Rectal smooth muscle tissue (tissue), 1 donor: ENCODE measurements around the gene ZNF277.

Source experiments
- H3K27ac ChIP-seq: one replicate; pipeline ENCODE4 v1.7.0; 2013; ENCODE audit warnings: low read depth, low read length, inconsistent platforms
- H3K27me3 ChIP-seq: one replicate; pipeline ENCODE4 v1.7.0; 2013; ENCODE audit warnings: low read length; ENCODE audit not compliant: control insufficient read depth, insufficient read depth
- H3K36me3 ChIP-seq: one replicate; pipeline ENCODE4 v1.7.0; 2013; ENCODE audit warnings: low read length; ENCODE audit not compliant: control insufficient read depth, insufficient read depth
- H3K4me1 ChIP-seq: one replicate; pipeline ENCODE4 v1.7.0; 2013; ENCODE audit warnings: low read length; ENCODE audit not compliant: control insufficient read depth, insufficient read depth
- H3K4me3 ChIP-seq: one replicate; pipeline ENCODE4 v1.7.0; 2013; ENCODE audit warnings: low read length
- H3K9ac ChIP-seq: one replicate; pipeline ENCODE4 v1.7.0; 2013; ENCODE audit warnings: low read length

Gene ZNF277

GRCh38 chr7:112334366-112334765, 127.9 kb downstream of the ZNF277 start:
- no peaks in the 10 kb centered on the region for H3K27me3 ChIP-seq
- H3K4me1 ChIP-seq = no peaks in the 10 kb centered on the region
- no peaks in the 10 kb centered on the region for H3K36me3 ChIP-seq
- H3K4me3 ChIP-seq = no peak overlapping the region
- no peak overlapping the region for H3K9ac ChIP-seq
- no peak overlapping the region for H3K27ac ChIP-seq

- Histone ChIP-seq H3K4me3 (no peak overlapping the region), H3K9ac (no peak overlapping the region), H3K4me1 (no peaks in the 10 kb centered on the region), H3K27ac (no peak overlapping the region), H3K27me3 (no peaks in the 10 kb centered on the region), H3K36me3 (no peaks in the 10 kb centered on the region)
Observed at GRCh38 chr7:112336261-112336660, 129.8 kb downstream of the ZNF277 start.

DNA sequence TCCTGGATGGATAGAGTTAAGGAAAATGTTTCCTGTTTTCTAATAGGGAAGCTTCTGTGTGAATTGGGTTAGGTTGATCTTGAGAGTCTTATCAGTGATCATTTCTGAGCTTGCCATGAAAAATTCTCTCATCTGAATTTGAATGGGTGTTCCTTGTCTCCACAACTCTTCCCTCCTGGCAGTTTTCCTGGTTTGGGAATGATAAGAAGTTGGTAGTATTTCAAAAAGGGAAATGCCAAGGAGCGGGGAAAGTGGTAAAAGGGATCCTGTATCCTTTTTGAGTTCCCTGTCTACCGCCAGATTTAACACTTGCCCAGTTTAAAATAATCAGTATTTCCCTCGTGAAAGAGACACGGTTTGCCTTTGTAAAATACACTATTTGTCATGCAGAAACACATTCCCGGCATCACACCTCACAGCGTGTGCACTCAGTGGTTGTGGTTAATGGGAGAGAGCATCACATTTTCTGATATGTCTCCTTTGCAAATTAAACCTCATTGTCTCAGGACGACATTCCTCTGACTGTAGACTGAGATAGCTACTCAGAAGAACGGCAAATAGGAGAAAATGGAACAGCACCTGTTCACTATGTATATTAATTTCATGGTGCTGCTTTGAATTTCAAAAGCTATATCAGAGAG, 130.6 kb downstream of the ZNF277 start:
- Histone ChIP-seq H3K36me3 (no peaks in the 10 kb centered on the region), H3K4me3 (no peak overlapping the region), H3K9ac (no peak overlapping the region), H3K27me3 (no peaks in the 10 kb centered on the region), H3K27ac (no peak overlapping the region), H3K4me1 (no peaks in the 10 kb centered on the region)

- Histone ChIP-seq H3K4me1 (no peaks in the 10 kb centered on the region), H3K27me3 (no peaks in the 10 kb centered on the region), H3K4me3 (no peak overlapping the region), H3K27ac (no peak overlapping the region), H3K36me3 (no peaks in the 10 kb centered on the region), H3K9ac (no peak overlapping the region)
Observed at GRCh38 chr7:112337892-112338291, 131.4 kb downstream of the ZNF277 start.

- no peaks in the 10 kb centered on the region for H3K36me3 ChIP-seq
Observed at GRCh38 chr7:112338786-112339185, 132.3 kb downstream of the ZNF277 start.

GRCh38 chr7:112341464-112341863, 135.0 kb downstream of the ZNF277 start:
- H3K27me3 ChIP-seq = no peaks in the 10 kb centered on the region
- H3K36me3 ChIP-seq = no peaks in the 10 kb centered on the region
- H3K27ac ChIP-seq = no peak overlapping the region
- no peak overlapping the region for H3K9ac ChIP-seq
- H3K4me3 ChIP-seq = no peak overlapping the region
- H3K4me1 ChIP-seq = no peaks in the 10 kb centered on the region

More at GRCh38 chr7:112338786-112339185, 132.3 kb downstream of the ZNF277 start:
- no peaks in the 10 kb centered on the region for H3K27me3 ChIP-seq
- no peaks in the 10 kb centered on the region for H3K4me1 ChIP-seq
- H3K27ac ChIP-seq = no peak overlapping the region
- no peak overlapping the region for H3K4me3 ChIP-seq
- H3K9ac ChIP-seq = no peak overlapping the region

- no peak overlapping the region for H3K4me3 ChIP-seq
- no peak overlapping the region for H3K27ac ChIP-seq
- peaks cover 5% of the 10 kb centered on the region for H3K4me1 ChIP-seq
- no peak overlapping the region for H3K9ac ChIP-seq
- H3K36me3 ChIP-seq = no peaks in the 10 kb centered on the region
- H3K27me3 ChIP-seq = no peaks in the 10 kb centered on the region
Observed at GRCh38 chr7:112346381-112347060, 140.0 kb downstream of the ZNF277 start.

DNA sequence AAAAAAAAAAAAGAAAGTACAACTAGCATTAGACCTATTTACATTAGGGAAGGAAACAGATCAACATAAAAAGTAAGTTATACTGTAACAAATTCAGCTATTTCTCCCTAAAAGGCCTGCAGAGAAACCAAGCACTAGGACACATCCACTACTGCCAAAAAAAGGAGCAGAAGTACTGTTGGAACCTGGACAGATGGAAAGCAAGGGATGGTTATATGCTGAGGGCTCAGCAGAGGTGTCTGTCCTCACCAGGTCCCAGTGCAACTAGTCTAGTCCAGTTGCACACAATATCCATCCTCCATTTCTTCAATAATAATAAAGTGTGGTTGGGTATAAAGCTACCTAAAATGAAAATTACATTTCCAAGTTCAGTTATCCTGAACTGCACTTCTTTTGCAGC, 140.6 kb downstream of the ZNF277 start:
- Histone ChIP-seq H3K9ac (no peak overlapping the region), H3K27me3 (no peaks in the 10 kb centered on the region), H3K4me3 (no peak overlapping the region), H3K36me3 (no peaks in the 10 kb centered on the region), H3K4me1 (peaks cover 5% of the 10 kb centered on the region), H3K27ac (no peak overlapping the region)

- peaks cover 5% of the 10 kb centered on the region for H3K4me1 ChIP-seq
- no peak overlapping the region for H3K27ac ChIP-seq
- H3K9ac ChIP-seq = no peak overlapping the region
- no peaks in the 10 kb centered on the region for H3K27me3 ChIP-seq
- no peak overlapping the region for H3K4me3 ChIP-seq
- no peaks in the 10 kb centered on the region for H3K36me3 ChIP-seq
Observed at GRCh38 chr7:112350585-112350984, 144.1 kb downstream of the ZNF277 start.

DNA sequence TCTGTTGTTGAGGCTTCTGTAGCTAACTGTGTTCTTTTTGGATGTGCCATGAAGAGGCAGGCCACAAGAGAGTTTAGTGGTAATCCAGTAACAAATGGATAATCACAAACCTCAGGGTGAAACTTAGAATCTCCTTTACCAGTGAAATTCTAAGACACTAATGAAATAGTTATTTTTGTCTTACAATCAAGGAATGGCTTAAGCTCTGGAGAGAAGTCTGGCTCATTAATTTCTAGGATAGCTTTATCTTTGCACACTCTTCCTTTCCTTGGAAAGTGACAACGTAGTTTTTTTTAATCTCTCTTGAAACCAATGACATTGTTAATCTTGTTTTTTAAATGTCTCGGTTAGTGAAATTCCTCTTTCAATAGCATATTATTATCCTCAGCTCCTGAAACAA, 150.1 kb downstream of the ZNF277 start:
- H3K36me3 ChIP-seq = no peaks in the 10 kb centered on the region
- H3K4me1 ChIP-seq = no peaks in the 10 kb centered on the region
- no peak overlapping the region for H3K27ac ChIP-seq
- H3K9ac ChIP-seq = no peak overlapping the region
- no peak overlapping the region for H3K4me3 ChIP-seq
- H3K27me3 ChIP-seq = no peaks in the 10 kb centered on the region

DNA sequence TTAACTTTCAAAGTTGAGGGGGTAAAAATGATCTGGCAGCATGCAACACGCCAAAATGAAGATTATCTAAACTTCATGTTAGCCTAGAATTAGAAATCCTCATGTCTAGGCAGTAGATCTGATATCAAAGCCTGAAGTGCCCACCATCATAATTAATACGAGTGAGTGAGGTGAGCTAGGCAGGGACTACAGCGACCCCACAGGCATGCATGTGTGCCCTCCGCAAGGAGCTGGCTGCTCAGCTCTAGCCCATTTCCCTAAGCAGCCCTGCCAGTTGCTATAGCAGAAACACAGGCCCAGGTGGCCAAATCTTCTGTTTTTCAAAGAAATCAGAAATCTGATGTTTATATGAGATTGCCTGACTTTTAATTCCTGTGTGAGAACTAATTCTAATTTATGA, 150.6 kb downstream of the ZNF277 start:
- Histone ChIP-seq H3K27me3 (no peaks in the 10 kb centered on the region), H3K4me1 (no peaks in the 10 kb centered on the region), H3K9ac (no peak overlapping the region), H3K27ac (no peak overlapping the region), H3K4me3 (no peak overlapping the region), H3K36me3 (no peaks in the 10 kb centered on the region)

DNA sequence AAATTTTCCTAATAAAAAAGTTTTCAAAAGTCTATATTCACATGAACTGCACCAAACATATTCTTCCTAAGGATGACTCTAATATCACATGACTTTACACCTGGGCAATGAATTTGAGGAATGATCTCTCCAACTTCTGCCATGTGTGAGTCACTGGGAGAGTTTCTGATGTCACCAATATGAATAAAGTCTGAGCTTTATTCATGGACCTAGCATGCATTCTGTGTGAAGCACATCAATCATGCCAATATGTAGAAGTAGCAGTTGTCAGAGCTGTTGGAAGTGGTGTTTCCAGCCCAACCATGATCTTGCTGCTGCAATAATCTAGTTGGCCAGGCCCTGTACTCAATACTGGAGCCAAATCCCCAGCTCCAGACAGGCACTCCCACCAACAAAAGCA, 152.0 kb downstream of the ZNF277 start:
- no peak overlapping the region for H3K4me3 ChIP-seq
- no peak overlapping the region for H3K27ac ChIP-seq
- no peaks in the 10 kb centered on the region for H3K27me3 ChIP-seq
- H3K9ac ChIP-seq = no peak overlapping the region
- no peaks in the 10 kb centered on the region for H3K4me1 ChIP-seq
- H3K36me3 ChIP-seq = no peaks in the 10 kb centered on the region

DNA sequence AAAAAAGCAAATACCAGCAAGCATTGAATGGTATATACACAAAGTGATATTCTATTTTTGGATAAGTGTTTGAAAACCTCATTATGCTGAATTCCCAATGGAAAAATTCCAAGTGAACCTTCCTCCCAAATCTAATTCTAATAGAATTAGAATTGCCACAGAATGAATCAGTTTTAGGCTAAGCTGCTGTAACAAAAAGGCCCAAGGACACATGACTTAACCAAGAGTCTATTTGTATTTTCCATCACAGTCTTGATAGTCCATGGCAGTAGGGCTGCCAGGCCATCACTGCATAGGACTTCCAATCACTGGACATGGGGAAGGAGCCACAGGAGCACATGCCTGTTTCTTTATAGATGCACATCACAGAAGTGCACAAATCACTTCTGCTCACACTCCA, 152.6 kb downstream of the ZNF277 start:
- no peak overlapping the region for H3K27ac ChIP-seq
- no peak overlapping the region for H3K4me3 ChIP-seq
- no peak overlapping the region for H3K9ac ChIP-seq
- H3K27me3 ChIP-seq = no peaks in the 10 kb centered on the region
- H3K4me1 ChIP-seq = no peaks in the 10 kb centered on the region
- H3K36me3 ChIP-seq = no peaks in the 10 kb centered on the region
